Inflammatory macrophage (primary cell): ENCODE measurements around the gene S100A7A.
A peak's percentile ranks its signal among the peaks of the same experiment; 100 is the strongest.

Experiments
- DNase-seq, 2 donors: peaks; one replicate each; pipeline ENCODE4 v3.0.0-alpha.2; 2020 to 2022
- total RNA-seq, 18 experiments: gene quantifications; one replicate each; lab custom pipeline; 2026; ENCODE audit warnings: mixed read lengths in 6 of 18, inconsistent platforms in 2 of 18; lab: John Stamatoyannopoulos, UW

S100A7A gene
- 0 to 0.07 (median 0) reads per million in 18 experiments for total RNA-seq

- DNase-seq: peak in 1 of 2 donors; percentile 4
Measured at GRCh38 chr1:153415850-153416570, at the start of gene S100A7A. Gene S100A7A, plus strand, starts transcription at chr1:153416520. Its CDS starts 1,563 bp downstream, at chr1:153418083.

DNA sequence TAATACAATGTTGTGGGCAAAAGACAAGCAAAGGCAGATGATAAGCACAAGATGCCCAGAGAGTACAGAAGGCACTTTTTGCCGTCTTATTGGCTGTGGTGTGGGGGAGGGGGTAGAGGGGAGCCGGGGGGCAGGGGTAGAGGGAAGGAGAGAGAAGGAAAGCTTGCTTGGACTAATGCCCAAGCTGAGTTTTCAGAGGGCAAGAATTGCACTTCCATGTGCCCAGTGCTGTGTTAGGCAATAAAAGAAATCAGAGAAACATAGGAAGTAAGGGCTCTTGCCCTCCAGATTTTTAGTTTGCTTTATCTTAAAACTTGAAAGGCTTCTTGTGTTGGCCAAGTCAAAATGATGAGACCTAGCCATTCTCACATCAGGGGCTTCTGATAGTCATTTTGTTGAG, 49.2 kb upstream of the S100A7A start:
- DNase-seq: no peak

- DNase-seq: no peak
Measured at GRCh38 chr1:153368495-153368894, 47.8 kb upstream of the S100A7A start.

DNA sequence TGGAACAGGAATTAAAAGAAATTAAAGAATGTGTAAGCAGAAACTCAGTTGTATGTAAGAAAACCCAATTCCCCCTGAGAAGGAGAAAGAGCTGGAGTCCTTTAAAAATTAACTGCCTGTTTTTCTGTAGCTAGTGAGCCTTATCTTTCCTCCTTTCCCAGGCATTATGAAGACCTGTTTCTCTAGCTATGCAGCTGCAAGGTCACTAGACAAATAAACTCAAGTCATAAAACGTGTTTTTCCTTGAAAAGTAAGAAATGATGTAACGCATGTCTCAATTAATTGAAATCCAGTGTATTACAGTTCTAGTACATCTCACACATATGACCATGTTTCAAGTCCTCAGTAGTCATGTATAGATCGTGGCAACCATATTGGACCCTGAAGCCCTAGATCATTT, 46.2 kb upstream of the S100A7A start:
- no peak for DNase-seq

DNA sequence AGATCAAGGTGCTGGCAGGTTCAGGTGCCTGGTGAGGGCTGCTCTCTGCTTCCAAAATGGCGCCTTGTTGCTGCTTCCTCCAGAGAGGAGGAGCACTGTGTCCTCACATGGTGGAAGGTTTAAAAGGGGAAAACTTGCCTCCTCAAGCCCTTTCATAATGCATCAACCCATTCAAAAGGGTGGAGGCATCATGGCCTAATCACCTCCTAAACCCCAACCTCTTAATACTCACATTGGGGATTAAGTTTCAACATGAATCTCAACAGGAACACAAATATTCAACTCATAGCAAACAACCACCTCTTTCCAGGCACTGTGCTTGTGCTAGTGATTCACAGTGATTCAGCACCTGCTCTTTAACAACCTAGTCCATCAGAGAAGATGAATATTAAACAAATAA, 45.1 kb upstream of the S100A7A start:
- DNase-seq: no peak

DNA sequence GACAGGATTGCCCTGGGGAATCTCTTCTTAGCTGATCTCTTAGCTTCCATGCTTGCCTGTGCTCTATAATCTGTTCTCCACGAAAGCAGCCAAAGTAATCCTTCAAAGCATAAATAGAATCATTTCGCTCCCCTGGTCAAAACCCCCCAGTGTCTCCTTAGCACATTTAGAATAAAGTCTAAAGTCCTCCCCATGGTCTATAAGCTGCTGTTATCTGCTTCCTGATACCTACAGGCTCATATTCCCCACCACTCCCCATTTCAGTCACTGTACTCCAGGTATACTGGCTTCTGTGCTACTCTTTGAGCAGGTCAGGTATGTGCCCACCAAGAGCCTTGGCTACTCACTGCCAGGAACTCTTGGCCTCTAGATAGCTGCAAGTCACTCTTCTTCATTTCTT, 43.7 kb upstream of the S100A7A start:
- DNase-seq: no peak

GRCh38 chr1:153374071-153374470, 42.2 kb upstream of the S100A7A start:
- peak; percentile 38 to 62 for DNase-seq

DNA sequence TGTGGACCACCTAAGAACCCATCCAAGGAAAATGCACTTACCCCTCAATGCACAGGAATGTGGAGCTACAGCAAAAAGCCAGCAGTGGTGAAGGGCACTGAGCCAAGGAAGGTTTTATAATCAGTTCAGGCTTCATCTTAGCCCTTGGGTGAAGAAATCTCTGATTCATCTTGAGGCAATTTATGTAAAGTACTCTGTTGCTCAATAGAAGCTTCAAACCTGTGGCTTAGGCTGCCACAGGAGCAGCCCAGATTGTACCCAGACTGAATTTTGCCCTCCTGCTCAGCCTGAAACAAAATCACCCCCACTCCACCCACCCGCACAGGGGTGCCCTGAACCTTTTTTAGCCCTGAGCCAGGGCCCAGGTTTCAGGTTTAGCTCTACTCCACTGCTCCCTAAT, 40.8 kb upstream of the S100A7A start, which contains the start of gene S100A12:
S100A12 (minus strand) TSS at position 111 of the 400 bp plus-strand sequence. CDS start 1,029 bp downstream, outside the sequence.
- peak; percentile 75 to 88 for DNase-seq

GRCh38 chr1:153379591-153379990, 36.7 kb upstream of the S100A7A start:
- DNase-seq: no peak

DNA sequence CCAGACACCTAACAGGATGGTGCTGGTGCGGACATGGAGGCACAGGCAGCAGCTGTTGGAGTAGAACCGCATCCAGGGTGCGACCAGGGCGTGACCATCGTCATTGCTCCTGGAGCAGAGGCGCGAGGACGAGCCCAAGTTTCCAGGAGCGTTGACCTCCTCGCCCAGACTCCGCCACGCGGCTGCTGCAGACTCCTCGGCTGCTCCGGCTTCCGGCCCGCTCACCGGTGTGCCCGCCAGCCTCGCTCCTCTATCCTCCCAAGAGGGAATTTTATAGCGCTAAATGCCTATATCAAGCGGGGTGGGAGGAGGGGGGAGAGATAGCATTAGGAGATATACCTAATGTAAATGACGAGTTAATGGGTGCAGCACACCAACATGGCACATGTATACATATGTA, 35.6 kb upstream of the S100A7A start:
- DNase-seq: no peak

DNA sequence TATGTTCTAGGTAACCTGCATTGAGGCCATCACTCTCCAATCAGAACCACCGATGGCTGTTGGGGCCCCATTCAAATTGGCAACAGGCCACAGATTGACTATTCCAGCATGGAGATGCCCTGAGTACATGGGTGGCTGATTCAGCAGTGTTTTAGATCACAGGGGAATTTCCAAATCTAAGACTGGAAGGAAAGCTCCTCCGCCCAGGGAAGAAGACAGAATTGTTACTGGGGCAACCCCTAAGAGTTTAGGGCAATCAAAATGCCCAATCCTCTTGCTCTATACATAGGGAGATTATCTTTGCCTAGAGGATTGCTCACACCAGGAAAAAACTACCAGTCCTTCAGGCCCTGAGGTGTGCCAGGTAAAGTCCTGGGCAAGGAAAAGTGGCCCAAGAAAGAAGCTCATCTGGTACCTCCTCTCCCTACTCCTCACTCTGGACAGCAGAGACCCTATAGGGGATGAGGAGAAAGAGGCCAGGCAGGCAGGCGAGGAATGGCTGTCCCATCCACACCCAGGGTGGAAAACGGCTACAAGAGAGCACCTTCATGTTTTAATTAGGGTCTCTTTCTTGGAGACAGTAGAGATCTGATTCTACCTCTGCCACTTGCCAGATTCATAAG, 31.3 kb upstream of the S100A7A start:
- DNase-seq: peak in 1 of 2 donors; percentile 27

- peak; percentile 86 to 93 for DNase-seq
Measured at GRCh38 chr1:153386500-153386901, 29.8 kb upstream of the S100A7A start.

DNA sequence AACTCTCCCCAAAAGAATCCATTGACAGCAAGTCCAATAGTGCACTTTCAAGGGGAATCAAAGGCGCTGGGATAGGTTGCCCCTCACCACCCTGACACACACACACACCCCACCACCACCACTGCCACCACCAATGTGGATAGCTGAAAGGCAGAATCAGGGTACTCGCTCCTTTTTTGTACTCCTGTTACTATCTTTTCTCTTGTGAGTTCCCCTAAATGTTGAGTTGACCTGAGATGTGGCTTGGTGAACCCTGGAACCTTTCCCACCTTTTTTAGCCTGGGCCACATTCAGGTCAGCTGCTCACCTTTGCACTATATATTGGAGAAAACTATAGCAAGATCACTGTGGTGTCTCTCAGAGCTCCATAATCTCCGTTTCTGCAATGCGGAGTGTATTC, 29.3 kb upstream of the S100A7A start:
- no peak for DNase-seq

DNA sequence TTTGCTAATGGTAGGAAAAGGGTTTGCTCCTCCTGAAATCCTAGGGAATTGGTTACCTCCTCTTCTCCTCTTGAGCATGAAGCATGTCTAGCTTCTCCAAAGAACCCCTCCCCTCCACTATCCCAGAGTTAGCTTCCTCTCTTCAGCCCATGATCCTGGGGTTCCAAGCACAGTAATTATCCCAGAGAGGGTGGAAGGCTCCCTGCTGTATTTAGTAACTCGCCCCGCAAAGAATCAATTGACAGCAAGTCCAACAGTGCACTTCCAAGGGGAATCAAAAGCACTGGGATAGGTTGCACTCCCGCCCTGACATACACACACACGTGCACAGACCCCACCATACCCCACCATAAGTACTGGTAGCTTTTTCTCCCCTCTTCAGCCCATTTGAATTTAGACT, 28.5 kb upstream of the S100A7A start:
- DNase-seq: no peak

DNA sequence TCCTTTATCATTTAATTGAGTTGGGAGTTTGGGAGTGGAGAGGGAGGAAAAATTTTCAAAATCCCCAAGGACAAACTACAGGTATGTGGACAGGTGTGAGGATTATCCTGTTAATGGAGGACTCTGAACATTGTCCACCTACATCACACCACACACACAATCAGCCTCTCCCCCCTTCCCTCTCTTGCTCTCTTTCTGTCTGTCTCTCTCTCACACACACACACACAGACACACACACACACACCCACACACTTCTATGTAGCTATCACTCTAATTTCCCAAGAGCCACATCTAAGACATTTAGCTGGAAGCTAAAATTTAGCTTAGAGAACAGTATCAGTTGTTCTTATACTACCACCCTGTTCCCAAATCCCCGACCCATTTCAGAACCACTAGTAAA, 26.9 kb upstream of the S100A7A start:
- peak; percentile 17 to 28 for DNase-seq

- peak; percentile 41 to 52 for DNase-seq
Measured at GRCh38 chr1:153389973-153390879, 26.1 kb upstream of the S100A7A start.

- DNase-seq: peak; percentile 90 to 97
Measured at GRCh38 chr1:153390938-153391710, 25.2 kb upstream of the S100A7A start, which contains the start of gene S100A8. Gene S100A8, minus strand, starts transcription at chr1:153391073. Its CDS starts 538 bp downstream, at chr1:153390535.

DNA sequence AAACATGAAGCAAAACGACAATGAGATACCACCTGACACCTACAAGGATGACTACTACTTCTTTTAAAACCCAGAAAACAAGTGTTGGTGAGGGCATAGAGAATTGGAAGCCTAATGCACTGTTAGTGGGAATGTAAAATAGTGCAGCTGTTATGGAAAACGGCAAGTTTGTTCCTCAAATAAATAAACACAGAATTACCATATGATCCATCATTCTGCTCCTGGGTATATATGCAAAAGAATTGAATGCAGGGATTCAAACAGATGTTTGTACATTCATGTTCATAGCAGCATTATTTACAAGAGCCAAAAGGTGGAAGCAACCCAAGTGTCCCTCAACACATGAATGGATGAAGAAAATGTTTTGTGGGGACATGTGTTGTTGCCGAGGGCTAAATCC, 24.1 kb upstream of the S100A7A start:
- DNase-seq: no peak

- peak in 1 of 2 donors; percentile 9 for DNase-seq
Measured at GRCh38 chr1:153392822-153393221, 23.5 kb upstream of the S100A7A start.

GRCh38 chr1:153393926-153394325, 22.4 kb upstream of the S100A7A start:
- DNase-seq: no peak

GRCh38 chr1:153394391-153394790, 21.9 kb upstream of the S100A7A start:
- DNase-seq: no peak

GRCh38 chr1:153395136-153395685, 21.1 kb upstream of the S100A7A start:
- DNase-seq: no peak
